ENCODE data around the gene DOCK1. TPM values are rescaled to one million over a fixed set of nuclear protein-coding genes. Genes with fewer than 3 reads are reported as not detected.

Gene DOCK1
- polyA plus RNA-seq, 5 donors = 54.9 to 72.3 (median 68.9) TPM

DNA sequence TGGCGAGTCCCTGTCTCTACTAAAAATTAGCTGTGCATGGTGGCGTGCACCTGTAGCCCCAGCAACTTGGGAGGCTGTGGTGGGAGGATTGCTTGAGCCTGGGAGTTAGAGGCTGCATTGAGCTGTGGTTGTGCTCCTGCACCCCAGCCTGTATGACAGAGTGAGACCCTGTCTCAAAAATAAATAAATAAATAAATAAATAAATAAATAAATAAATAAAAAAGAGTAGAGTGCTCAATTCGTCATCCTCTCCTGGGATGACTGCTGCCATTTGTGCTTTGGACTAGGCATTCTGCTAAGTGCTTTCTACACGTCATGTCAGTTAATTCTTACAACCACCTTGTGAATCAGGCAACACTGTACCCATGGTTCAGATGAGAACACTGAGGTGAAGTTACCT is 130.6 kb downstream of the DOCK1 start:
- no peak for DNase-seq

DNA sequence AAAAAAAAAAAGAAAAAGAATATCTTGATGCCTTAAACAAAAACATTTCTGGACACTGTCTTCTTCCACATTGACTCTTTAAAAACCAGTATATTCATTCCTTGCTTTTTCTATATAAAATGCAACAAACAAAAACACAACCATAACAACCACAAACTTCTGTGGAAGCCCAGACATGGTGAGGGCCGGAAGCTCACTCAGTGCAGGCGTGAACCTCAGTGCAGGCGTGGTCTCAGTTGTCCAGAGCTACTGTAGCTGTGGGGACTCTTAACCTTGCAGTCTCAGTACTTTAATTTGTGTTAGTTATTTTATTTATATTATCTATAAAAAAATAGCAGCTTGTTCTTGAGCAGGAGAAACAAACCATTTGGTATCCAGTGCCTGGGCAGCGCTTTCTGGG is 131.8 kb downstream of the DOCK1 start:
- no peak for DNase-seq

- no peak for DNase-seq
These were observed 134.2 kb downstream of the DOCK1 start for GRCh38 chr10:127039435-127039834.

DNA sequence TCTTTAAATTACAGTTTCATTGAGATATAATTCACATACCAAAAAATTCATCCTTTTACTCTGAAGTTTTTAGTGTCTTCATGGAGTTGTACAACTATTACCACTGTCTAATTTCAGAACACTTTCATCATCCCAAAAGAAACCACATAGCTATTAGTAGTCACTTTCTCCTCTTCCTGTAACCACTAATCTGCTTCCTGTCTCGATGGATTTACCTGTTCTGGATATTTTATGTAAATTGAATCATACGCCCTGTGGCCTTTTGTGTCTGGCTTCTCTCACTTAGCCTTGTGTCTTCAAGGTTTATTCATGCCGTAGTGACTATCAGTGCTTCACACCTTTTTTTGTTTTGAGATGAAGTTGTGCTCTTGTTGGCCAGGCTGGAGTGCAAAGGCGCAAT is 135.5 kb downstream of the DOCK1 start:
- DNase-seq = no peak

GRCh38 chr10:127041552-127041951 is 136.3 kb downstream of the DOCK1 start:
- no peak for DNase-seq

GRCh38 chr10:127043301-127043700 is 138.1 kb downstream of the DOCK1 start:
- DNase-seq = no peak

DNA sequence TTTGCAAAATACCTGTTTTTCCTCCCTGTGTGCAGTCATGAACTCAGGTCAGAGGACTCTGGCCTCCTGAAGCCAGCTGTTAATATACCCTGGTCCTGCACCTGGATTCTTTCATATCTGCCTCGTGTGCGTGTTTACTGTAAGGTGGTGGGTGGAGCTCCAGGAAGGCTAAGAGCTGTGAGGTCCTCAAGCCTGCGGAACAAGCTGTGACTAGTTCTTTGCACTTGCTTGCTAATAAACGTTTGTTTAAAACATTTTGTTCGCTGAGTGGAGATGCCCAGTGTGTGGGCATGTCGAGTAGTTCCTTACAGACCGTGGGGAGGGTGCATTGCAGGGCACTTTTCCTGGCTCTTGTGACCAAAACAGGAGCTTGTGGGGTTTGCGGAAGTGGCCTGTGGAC is 139.0 kb downstream of the DOCK1 start:
- DNase-seq = peak; percentile 7 to 17

- DNase-seq = no peak
These were observed 142.0 kb downstream of the DOCK1 start for GRCh38 chr10:127046975-127047877.

DNA sequence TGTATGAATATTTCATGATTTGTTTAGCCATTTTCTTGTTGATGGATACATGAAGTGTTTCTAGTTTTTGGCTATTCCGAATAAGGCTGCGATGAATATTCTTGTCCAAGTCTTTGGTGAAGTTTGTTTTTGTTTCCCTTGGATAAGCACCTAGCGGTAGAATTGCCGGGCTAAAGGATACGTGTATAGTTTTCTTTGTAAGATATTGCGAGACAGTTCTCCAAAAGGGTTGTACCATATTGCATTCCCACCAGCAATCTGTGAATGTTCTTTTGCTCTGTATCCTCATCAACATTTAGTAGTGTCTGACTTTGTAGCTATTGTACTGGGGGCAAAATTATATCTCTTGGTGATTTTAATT is 142.6 kb downstream of the DOCK1 start:
- no peak for DNase-seq

- DNase-seq = no peak
These were observed 143.4 kb downstream of the DOCK1 start for GRCh38 chr10:127048630-127049029.

DNA sequence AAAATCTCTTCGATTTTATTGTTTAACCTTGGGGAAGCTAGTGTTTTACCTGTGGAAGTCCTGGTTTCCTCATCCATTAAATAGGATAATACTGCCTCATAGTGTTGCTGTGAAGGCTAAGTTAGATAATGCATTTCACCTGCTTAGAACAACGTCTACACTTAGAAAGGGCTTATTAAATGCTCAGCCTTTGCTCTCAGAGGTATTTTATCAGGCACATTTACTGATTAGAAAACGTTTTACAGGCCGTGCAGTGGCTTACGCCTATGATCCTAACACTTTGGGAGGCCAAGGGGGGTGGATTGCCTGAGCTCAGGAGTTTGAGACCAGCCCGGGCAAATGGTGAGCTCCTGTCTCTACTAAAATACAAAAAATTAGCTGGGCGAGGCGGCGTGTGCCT is 146.8 kb downstream of the DOCK1 start:
- no peak for DNase-seq

DNA sequence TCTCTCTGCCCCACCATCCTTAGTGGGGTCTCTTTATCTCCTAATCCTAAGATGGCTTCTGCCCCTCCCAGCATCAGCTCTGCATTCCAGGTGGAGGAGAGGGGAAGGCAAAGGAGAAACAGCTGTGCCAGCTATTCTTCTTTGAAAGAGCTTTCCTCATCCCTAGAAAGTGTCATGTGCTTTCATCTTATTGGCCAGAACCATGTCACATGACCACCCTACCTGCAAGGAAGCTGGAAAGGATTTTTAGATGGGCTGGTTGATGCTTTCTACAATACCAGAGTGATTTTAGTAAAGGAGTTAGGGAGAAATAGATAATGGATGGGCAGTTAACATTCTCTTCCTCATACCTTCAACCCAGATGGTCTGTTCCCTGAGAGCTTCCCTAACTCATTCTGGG is 150.0 kb downstream of the DOCK1 start:
- no peak for DNase-seq

DNA sequence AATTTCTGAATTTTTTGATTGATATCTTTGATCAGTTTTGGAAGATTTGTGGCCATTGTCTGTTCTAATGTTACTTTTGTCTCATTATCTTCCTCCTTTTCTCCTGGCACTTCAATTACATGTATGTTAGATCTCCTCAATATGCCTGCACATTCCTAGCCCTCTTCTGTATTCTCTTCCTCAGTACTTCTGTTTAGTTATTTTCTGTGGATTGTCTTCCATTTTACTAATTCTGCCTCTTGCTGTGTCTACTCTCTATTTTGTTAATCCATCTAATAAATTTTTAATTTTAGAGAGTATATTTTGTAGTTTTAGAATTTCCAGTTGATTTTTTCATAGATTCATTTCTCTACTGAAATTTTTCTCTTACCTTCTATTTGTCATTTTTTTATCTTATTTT is 154.1 kb downstream of the DOCK1 start:
- no peak for DNase-seq

DNA sequence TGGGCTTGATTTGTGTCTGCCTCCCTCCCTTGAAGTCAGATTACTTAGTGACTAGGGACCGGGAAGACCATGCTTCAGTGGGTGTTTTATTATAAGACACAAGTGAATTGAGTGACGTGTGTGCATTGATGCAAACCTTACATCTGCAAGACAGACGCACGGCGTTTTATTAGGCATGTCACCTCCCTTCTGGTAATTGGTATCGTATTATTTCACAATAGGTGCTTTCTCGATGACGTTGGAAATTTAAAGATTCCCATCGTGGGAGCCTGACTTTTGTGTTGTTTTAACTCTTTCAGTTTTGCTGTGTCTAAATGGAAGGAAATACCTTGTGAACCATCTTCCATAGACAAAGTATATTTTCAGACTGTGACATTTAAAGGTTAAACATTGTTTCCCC is 158.5 kb downstream of the DOCK1 start:
- DNase-seq = no peak

GRCh38 chr10:127064474-127064873 is 159.2 kb downstream of the DOCK1 start:
- DNase-seq = no peak

DNA sequence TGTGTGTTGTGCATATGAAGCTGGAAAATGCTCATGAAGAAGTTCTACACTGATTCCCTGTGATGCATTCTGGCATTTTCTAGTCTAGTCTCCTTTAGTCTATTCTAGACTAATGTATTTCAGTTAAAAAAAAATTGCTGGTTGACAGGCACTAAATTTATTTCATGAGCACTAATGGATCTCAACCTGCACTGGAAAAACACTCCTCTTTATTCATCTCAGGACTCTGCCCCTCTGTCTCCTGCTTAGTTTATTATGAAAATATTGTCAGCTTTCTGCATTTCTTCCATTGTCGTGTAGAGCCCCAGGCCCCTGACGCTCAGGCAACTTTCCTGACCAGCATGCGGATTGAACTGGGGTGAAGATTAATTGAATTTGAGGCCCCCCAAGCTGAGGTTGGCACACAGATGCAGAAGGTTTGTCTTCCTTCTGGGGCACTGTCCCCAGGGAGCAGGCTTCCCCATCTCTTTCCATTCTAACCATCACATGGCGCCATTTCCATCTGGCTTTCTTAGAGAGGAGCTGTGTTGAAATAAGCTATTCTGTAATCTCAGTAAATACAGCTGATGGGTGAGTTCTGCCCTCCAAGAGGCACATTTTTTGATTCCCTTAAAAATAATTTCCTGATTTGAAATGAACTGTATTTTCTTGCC is 162.4 kb downstream of the DOCK1 start:
- DNase-seq = no peak

- no peak for DNase-seq
These were observed 163.3 kb downstream of the DOCK1 start for GRCh38 chr10:127068485-127068884.

GRCh38 chr10:127069436-127069835 is 164.2 kb downstream of the DOCK1 start:
- DNase-seq = no peak

- DNase-seq = no peak
These were observed 165.9 kb downstream of the DOCK1 start for GRCh38 chr10:127071126-127071525.

- no peak for DNase-seq
These were observed 168.4 kb downstream of the DOCK1 start for GRCh38 chr10:127073666-127074065.

DNA sequence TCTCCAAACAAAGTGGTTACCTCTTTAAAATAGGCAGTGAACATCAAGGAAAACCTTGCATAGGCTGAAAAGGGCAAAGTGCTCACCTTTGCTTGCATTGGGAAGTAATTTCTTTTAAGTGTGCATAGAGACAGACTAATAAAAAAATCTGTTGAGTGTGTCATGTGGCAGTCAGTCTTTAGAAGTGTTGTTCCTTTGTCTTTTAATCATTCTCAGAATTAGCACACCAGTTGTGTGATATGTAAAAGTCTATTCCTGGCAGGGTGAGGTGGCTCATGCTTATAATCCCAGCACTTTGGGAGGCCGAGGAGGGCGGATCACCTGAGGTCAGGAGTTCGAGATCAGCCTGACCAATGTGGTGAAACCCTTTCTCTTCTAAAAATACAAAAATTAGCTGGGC is 174.2 kb downstream of the DOCK1 start:
- no peak for DNase-seq

DNA sequence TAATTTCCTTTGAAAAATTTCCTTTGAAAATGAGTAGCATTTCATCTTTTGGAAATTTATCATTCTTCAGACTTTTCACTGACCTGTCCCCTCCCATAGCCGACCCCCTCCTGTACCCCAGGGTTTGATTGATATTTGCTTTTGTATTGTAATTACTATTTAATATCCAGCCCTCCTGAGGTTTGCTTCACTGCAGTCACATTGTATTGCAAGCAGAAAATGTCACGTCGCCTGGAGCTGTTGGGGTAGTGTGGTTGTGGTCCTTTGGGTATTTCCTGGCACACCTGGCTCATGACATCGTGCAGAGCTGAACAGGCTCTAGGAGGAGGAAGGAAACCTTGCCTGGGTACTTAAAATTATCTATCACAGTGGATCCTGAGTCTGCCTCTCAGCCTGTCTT is 175.1 kb downstream of the DOCK1 start:
- no peak for DNase-seq

- DNase-seq = no peak
These were observed 176.7 kb downstream of the DOCK1 start for GRCh38 chr10:127081851-127082345.
